AG09309 (cell line): ENCODE data around the gene SAMSN1.
"Not testable (repeated sequence)": the region's sequence is repeated elsewhere in the genome, so short reads cannot be mapped to it uniquely, and the experiment has no call there.

Experiments
- DNase-seq: peaks from one replicate; pipeline ENCODE4 v3.0.0-alpha.2; 2010; ENCODE audit warnings: low read depth
- H3K4me3 ChIP-seq: 2 replicates; pipeline ENCODE4 v1.5.1; 2011; ENCODE audit warnings: mild to moderate bottlenecking, low read depth, low read length, moderate library complexity; ENCODE audit not compliant: control insufficient read depth
- TF ChIP-seq, protein P1 (sequence below): IDR thresholded peaks from 2 replicates; pipeline ENCODE4 v1.5.1; 2011; ENCODE audit warnings: mild to moderate bottlenecking, low read depth, low read length, inconsistent platforms; ENCODE audit not compliant: insufficient read depth, control insufficient read depth; ENCODE audit errors: missing control alignments

Gene SAMSN1

GRCh38 chr21:14557413-14557812 lies 11.3 kb upstream of the SAMSN1 start:
- TF ChIP-seq, protein P1, sequence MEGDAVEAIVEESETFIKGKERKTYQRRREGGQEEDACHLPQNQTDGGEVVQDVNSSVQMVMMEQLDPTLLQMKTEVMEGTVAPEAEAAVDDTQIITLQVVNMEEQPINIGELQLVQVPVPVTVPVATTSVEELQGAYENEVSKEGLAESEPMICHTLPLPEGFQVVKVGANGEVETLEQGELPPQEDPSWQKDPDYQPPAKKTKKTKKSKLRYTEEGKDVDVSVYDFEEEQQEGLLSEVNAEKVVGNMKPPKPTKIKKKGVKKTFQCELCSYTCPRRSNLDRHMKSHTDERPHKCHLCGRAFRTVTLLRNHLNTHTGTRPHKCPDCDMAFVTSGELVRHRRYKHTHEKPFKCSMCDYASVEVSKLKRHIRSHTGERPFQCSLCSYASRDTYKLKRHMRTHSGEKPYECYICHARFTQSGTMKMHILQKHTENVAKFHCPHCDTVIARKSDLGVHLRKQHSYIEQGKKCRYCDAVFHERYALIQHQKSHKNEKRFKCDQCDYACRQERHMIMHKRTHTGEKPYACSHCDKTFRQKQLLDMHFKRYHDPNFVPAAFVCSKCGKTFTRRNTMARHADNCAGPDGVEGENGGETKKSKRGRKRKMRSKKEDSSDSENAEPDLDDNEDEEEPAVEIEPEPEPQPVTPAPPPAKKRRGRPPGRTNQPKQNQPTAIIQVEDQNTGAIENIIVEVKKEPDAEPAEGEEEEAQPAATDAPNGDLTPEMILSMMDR = no peak
- no peak overlapping the region for H3K4me3 ChIP-seq
- no peak for DNase-seq

DNA sequence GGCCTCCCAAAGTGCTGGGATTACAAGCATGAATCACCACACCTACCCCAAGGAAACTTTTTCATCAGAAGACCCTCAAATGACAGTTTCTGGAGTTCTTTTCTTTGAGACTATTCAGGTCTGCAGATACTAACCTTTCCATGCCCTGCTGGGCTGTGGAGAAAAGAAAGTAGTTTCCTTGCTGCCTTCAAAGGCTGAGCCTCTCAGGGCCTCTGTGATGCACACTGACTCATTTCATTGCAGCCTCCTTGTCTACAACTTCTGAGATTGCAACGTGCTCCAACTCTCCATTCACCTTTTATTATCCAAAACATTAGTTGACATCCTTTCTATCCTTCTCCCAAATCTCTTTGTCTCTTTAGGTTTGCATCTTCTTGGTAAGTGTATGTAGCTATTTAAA lies 8.8 kb upstream of the SAMSN1 start:
- DNase-seq = no peak
- TF ChIP-seq, protein P1 = no peak
- no peak overlapping the region for H3K4me3 ChIP-seq

DNA sequence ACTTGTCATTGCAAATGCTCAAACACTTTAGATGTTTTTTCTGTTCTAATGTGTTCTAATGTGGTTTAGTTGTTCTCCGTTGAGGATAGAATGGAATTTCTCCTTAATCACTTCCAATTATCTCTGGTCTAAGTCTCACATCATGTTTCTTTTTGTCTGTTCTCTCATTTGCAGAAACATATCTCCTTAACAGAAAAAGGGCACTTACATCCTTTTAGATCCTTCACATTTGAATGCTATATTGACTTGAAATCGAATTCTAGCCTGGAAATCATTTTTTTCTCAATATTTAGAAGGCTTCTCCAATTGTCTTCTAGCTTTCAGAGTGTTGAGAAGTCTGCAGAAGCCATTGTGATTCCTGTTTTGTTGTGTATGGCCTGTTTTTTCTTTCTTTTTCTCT lies 7.3 kb upstream of the SAMSN1 start:
- DNase-seq = no peak
- TF ChIP-seq, protein P1 = no peak
- H3K4me3 ChIP-seq = no peak overlapping the region

GRCh38 chr21:14551741-14552140 lies 5.6 kb upstream of the SAMSN1 start:
- H3K4me3 ChIP-seq = no peak overlapping the region
- TF ChIP-seq, protein P1 = no peak
- no peak for DNase-seq

DNA sequence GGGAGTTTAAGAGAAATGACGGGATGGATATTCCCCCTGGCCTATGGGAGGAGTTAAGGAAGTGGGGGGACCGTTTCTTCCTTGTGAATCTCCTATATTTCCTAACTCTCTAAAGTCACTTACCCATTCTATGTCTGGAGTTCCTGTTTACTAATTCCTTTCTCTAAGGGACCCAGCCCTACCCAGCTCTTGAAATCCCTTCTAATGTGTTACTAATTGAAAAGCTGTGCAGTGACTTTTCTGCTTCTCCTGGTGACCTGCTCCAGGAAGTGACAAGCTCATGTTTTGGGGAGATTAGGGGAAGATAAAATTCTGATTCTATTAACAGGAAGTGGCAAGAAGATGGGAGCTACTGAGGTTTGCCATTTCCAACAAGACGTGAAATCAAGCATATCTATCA lies 4.0 kb upstream of the SAMSN1 start:
- no peak overlapping the region for H3K4me3 ChIP-seq
- DNase-seq = no peak
- TF ChIP-seq, protein P1 = no peak

GRCh38 chr21:14548779-14549178 lies 2.7 kb upstream of the SAMSN1 start:
- TF ChIP-seq, protein P1 = no peak
- H3K4me3 ChIP-seq = no peak overlapping the region
- no peak for DNase-seq

GRCh38 chr21:14547834-14548513 lies 1.9 kb upstream of the SAMSN1 start:
- H3K4me3 ChIP-seq = no peak overlapping the region
- TF ChIP-seq, protein P1 = no peak
- no peak for DNase-seq

DNA sequence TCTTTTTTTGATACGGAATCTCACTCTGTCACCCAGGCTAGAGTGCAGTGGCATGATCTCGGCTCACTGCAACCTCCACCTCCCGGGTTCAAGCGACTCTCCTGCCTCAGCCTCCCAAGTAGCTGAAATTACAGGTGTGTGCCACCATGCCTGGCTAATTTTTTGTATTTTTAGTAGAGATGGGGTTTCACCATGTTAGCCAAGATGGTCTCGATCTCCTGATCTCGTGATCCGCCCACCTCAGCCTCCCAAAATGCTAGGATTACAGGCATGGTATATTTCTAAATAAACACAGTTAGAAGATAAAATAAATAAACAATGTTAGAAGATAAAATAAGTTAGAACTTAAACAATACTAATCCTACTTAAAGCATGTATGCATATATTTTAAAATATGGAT lies 604 bp upstream of the SAMSN1 start:
- H3K4me3 ChIP-seq, DNase-seq: not testable (repeated sequence)
